Measurements from ENCODE around the gene ARID1B. TPM values are rescaled to one million over a fixed set of nuclear protein-coding genes. Genes with fewer than 3 reads are reported as not detected.

ARID1B gene
- total RNA-seq, 2 donors from 2014 or later: 74.0 to 110 TPM

DNA sequence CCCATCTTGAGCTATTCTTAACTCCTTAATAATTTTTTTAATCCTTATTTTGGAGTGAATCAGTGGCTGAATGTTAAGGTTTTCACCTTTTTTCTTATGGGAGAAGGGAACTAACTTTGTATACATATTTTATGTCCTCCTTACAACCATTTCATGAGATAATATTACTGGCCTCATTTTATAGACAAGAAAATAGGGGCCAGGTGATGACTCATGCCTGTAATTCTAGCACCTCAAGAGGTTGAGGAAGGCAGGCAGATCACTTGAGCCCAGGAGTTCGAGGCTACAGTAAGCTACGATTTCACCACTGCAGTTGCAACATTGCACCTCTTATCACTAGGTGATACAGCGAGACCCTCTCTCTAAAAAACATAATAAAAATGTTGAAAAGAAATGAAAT lies 417.5 kb downstream of the ARID1B start:
- no peaks in the 10 kb centered on the region for H3K9me3 Mint-ChIP-seq
- 98% methylated on average over 3 of the region's 3 CpGs; no CpG with 5 or more reads in 1 of the 2 experiments for WGBS, 2 experiments (ENCODE audit: insufficient coverage in 1 of 2, insufficient read length in 1 of 2)
- peaks cover 70% of the 10 kb centered on the region for H3K36me3 Mint-ChIP-seq (ENCODE audit: low read depth)
- no peak for DNase-seq
- no peak overlapping the region for H3K9ac ChIP-seq (ENCODE audit: extremely low read depth, low read length, poor library complexity, severe bottlenecking)
- no peak overlapping the region for H3K27ac ChIP-seq (ENCODE audit: low read depth, low read length)
- H3K4me3 ChIP-seq (ENCODE audit: low read length): no peak overlapping the region
- H3K27ac Mint-ChIP-seq: no peak overlapping the region
- H3K4me1 ChIP-seq (ENCODE audit: control insufficient read depth, insufficient read depth, low read length): no peaks in the 10 kb centered on the region
- no peaks in the 10 kb centered on the region for H3K27me3 Mint-ChIP-seq (ENCODE audit: insufficient read depth)
- H3K36me3 ChIP-seq (ENCODE audit: control insufficient read depth, insufficient read depth, low read length): peaks cover 85% of the 10 kb centered on the region
- TF ChIP-seq, protein P1, sequence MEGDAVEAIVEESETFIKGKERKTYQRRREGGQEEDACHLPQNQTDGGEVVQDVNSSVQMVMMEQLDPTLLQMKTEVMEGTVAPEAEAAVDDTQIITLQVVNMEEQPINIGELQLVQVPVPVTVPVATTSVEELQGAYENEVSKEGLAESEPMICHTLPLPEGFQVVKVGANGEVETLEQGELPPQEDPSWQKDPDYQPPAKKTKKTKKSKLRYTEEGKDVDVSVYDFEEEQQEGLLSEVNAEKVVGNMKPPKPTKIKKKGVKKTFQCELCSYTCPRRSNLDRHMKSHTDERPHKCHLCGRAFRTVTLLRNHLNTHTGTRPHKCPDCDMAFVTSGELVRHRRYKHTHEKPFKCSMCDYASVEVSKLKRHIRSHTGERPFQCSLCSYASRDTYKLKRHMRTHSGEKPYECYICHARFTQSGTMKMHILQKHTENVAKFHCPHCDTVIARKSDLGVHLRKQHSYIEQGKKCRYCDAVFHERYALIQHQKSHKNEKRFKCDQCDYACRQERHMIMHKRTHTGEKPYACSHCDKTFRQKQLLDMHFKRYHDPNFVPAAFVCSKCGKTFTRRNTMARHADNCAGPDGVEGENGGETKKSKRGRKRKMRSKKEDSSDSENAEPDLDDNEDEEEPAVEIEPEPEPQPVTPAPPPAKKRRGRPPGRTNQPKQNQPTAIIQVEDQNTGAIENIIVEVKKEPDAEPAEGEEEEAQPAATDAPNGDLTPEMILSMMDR (conservative IDR thresholded peaks at IDR 0.05): no peak
- no peak overlapping the region for H3K4me3 Mint-ChIP-seq
- H3K4me1 Mint-ChIP-seq: peaks cover 2% of the 10 kb centered on the region
- H3K9me3 ChIP-seq (ENCODE audit: control insufficient read depth, low read length): no peaks in the 10 kb centered on the region
- no peaks in the 10 kb centered on the region for H3K27me3 ChIP-seq (ENCODE audit: control insufficient read depth, insufficient read depth, low read length, poor library complexity, severe bottlenecking)

DNA sequence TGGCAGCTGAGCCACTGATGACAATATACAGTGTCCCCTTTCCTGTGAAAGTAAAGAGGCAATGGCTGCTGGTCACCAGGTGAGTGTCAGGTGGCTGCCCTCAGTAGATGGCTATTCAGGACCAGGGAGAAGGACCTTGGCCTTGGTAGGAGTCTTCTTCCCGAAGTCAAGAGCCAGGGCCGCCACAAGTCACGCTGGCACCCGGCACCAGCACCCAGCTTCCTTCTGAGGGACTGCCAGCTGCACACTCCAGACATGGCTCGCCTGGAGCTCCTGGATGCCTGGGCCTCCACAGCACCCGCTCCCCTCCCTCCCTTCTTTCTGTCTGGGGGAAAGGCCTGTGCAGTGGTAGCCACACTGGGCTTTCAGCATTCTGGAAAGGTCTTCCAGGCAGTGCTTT lies 419.2 kb downstream of the ARID1B start:
- H3K9ac ChIP-seq (ENCODE audit: extremely low read depth, low read length, poor library complexity, severe bottlenecking): no peak overlapping the region
- DNase-seq: no peak
- H3K36me3 ChIP-seq (ENCODE audit: control insufficient read depth, insufficient read depth, low read length): peaks cover 89% of the 10 kb centered on the region
- TF ChIP-seq, protein P1 (conservative IDR thresholded peaks at IDR 0.05): no peak
- no peaks in the 10 kb centered on the region for H3K9me3 ChIP-seq (ENCODE audit: control insufficient read depth, low read length)
- peaks cover 2% of the 10 kb centered on the region for H3K4me1 Mint-ChIP-seq
- no peaks in the 10 kb centered on the region for H3K27me3 ChIP-seq (ENCODE audit: control insufficient read depth, insufficient read depth, low read length, poor library complexity, severe bottlenecking)
- no peaks in the 10 kb centered on the region for H3K27me3 Mint-ChIP-seq (ENCODE audit: insufficient read depth)
- H3K27ac ChIP-seq (ENCODE audit: low read depth, low read length): no peak overlapping the region
- no peak overlapping the region for H3K4me3 Mint-ChIP-seq
- H3K9me3 Mint-ChIP-seq: no peaks in the 10 kb centered on the region
- peaks cover 63% of the 10 kb centered on the region for H3K36me3 Mint-ChIP-seq (ENCODE audit: low read depth)
- no peaks in the 10 kb centered on the region for H3K4me1 ChIP-seq (ENCODE audit: control insufficient read depth, insufficient read depth, low read length)
- no peak overlapping the region for H3K27ac Mint-ChIP-seq
- no peak overlapping the region for H3K4me3 ChIP-seq (ENCODE audit: low read length)
- 91 to 100% methylated on average over 5 to 6 of the region's 6 CpGs for WGBS, 2 experiments (ENCODE audit: insufficient coverage in 1 of 2, insufficient read length in 1 of 2)

DNA sequence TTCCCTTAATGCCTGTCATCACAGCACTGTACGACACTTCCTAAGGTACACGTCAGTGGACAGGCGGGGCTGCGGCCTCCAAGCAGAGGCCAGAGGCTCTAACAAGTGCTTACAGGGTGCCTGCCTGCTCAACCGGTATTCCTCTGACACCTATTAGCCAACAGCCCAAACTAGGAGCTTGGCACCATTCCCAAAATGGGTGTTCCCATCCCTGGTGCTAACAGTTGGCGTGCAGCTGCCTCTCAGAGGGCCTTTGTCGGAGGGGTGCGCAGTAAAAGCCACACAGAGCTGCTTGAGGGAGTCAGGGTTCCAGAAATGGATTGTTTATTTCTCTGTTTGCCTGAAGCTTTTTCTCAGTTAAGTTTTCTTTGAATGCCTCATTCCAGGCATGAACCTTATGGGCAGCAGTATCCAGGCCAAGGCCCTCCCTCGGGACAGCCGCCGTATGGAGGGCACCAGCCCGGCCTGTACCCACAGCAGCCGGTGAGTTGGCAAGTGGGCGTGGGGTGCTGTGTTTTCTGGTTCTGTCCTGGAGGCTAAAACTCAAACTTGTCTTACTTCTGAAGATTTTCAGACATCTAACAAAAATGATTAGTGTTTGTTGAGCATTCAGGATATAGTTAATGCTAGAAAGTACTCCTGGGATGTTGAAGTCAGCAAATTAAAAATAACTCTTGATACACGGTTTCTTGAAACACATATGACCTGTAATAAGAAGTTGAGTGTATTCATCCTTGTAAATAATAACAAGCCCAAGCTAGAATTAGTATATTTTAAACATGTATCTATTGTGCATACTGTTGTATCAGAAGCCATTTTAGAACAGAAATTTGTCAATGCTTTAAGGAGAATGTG lies 421.5 kb downstream of the ARID1B start:
- Mint-ChIP-seq H3K36me3 (ENCODE audit: low read depth) (peaks cover 61% of the 10 kb centered on the region), H3K27me3 (ENCODE audit: insufficient read depth) (no peaks in the 10 kb centered on the region), H3K9me3 (no peaks in the 10 kb centered on the region), H3K4me3 (no peak overlapping the region), H3K4me1 (no peaks in the 10 kb centered on the region), H3K27ac (no peak overlapping the region)
- Histone ChIP-seq H3K4me1 (ENCODE audit: control insufficient read depth, insufficient read depth, low read length) (no peaks in the 10 kb centered on the region), H3K36me3 (ENCODE audit: control insufficient read depth, insufficient read depth, low read length) (peaks cover 86% of the 10 kb centered on the region), H3K27me3 (ENCODE audit: control insufficient read depth, insufficient read depth, low read length, poor library complexity, severe bottlenecking) (no peaks in the 10 kb centered on the region), H3K27ac (ENCODE audit: low read depth, low read length) (no peak overlapping the region), H3K9me3 (ENCODE audit: control insufficient read depth, low read length) (no peaks in the 10 kb centered on the region), H3K9ac (ENCODE audit: extremely low read depth, low read length, poor library complexity, severe bottlenecking) (no peak overlapping the region), H3K4me3 (ENCODE audit: low read length) (no peak overlapping the region)
- no peak for DNase-seq
- WGBS, 2 experiments (ENCODE audit: insufficient coverage in 1 of 2, insufficient read length in 1 of 2): 93 to 100% methylated on average over 5 to 15 of the region's 15 CpGs
- TF ChIP-seq, protein P1 (conservative IDR thresholded peaks at IDR 0.05): no peak

All from endodermal cell (in vitro differentiated cells).